Testis (tissue), 3 donors: Measurements from ENCODE around the gene VOPP1. TPM values are rescaled to one million over a fixed set of nuclear protein-coding genes. Genes with fewer than 3 reads are reported as not detected.

Source experiments
- DNase-seq: peaks from one replicate; pipeline ENCODE4 v3.0.0-alpha.2; 2019
- H3K27ac ChIP-seq, 2 donors: fragments of 200-600 bp; sonication (generic); one replicate each; pipeline ENCODE4 v1.5.1; 2019
- H3K27me3 ChIP-seq: fragments of 200-600 bp; sonication (generic); one replicate; pipeline ENCODE4 v1.5.1; 2019
- H3K36me3 ChIP-seq: fragments of 200-600 bp; sonication (generic); one replicate; pipeline ENCODE4 v1.5.1; 2017; ENCODE audit warnings: low read depth; ENCODE audit errors: missing control alignments
- H3K4me1 ChIP-seq: fragments of 200-600 bp; sonication (generic); one replicate; pipeline ENCODE4 v1.5.1; 2019
- H3K4me3 ChIP-seq, 2 donors: fragments of 200-600 bp; sonication (generic); one replicate each; pipeline ENCODE4 v1.5.1; 2017 to 2019
- H3K9me3 ChIP-seq: fragments of 200-600 bp; sonication (generic); one replicate; pipeline ENCODE4 v1.5.1; 2017
- POLR2A ChIP-seq: fragments of 450-650 bp; IDR thresholded peaks from one replicate; pipeline ENCODE4 v1.6.1; 2017; ENCODE audit warnings: antibody characterized with exemption, mild to moderate bottlenecking, moderate library complexity
- WGBS, 2 donors: methylation state at CpG; one replicate each; pipeline ENCODE4 v1.1.5; 2018; 5-methylcytosine and 5-hydroxymethylcytosine counted together
- intact Hi-C: fragments of 100-400 bp; cut with DNase I; formaldehyde crosslinking; loops from one replicate; pipeline ENCODE4 v1.15.1; 2023; ENCODE audit warnings: low total_unique reads
- polyA plus RNA-seq: library from polyadenylated mRNA; stranded (reverse); fragments of 350-450 nt; fragmentation: Illumina TruSeq; extraction: RNeasy Lipid Tissue Mini Kit (QIAGEN cat#74804); gene quantifications from one replicate; pipeline ENCODE4 v1.2.3, GENCODE V29; 2014; ENCODE audit warnings: low read depth, low replicate concordance; ENCODE audit not compliant: insufficient read depth
- total RNA-seq, 2 donors: library from RNA; depleted of rRNA; stranded (reverse); fragments of >200 nt; gene quantifications; one replicate each; pipeline ENCODE4 v1.2.3, GENCODE V29; 2016
- TF ChIP-seq, protein P1 (sequence below), 3 experiments: fragments of 450-650 bp in 2 of 3; fragments of 200-600 bp in 1 of 3; sonication (generic) in 1 of 3; IDR thresholded peaks; one replicate each; pipeline ENCODE4 v1.5.1; 2016 to 2019; ENCODE audit warnings: antibody characterized with exemption in 3 of 3, mild to moderate bottlenecking in 2 of 3, moderate library complexity in 1 of 3

The VOPP1 gene
- total and polyA plus RNA-seq, 3 donors from 2014 or later = 25.0 to 29.3 (median 26.6) TPM

DNA sequence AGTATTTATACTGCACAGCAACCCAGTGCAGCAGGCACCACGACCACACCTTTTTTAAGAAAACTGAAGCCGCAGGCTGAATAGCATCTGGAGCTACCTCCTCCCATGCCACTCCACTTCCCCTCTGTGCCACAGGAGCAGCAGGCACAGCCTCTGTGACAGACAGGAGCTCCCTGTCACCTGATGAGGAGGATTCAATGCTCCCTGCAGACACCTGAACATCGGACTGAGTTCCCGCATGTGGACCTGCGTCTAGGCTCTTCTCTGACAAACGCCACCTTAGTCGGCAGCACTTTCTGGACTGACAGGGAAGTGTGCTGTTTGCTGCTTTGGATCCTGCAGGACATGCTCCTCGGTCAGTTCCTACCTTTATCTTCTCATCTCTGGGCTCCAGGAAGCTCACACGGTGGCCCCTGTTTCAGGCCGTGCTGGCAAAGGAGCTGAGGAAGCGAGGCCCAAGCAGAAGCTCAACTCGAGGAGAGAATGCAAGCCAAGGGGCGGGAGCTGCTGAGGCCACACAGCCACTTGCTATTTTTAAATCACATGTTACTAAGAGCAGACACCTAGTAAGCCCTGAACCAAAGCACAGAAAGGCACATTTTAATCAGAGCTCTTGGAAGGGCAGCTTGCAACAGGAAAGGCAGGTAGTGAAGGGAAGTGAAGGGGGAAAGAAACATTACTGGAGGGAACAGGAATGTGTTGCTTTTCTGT lies 56.6 kb downstream of the VOPP1 start:
- H3K9me3 ChIP-seq = no peaks in the 10 kb centered on the region
- DNase-seq = peak; percentile 59
- TF ChIP-seq POLR2A = no peak
- TF ChIP-seq, protein P1, sequence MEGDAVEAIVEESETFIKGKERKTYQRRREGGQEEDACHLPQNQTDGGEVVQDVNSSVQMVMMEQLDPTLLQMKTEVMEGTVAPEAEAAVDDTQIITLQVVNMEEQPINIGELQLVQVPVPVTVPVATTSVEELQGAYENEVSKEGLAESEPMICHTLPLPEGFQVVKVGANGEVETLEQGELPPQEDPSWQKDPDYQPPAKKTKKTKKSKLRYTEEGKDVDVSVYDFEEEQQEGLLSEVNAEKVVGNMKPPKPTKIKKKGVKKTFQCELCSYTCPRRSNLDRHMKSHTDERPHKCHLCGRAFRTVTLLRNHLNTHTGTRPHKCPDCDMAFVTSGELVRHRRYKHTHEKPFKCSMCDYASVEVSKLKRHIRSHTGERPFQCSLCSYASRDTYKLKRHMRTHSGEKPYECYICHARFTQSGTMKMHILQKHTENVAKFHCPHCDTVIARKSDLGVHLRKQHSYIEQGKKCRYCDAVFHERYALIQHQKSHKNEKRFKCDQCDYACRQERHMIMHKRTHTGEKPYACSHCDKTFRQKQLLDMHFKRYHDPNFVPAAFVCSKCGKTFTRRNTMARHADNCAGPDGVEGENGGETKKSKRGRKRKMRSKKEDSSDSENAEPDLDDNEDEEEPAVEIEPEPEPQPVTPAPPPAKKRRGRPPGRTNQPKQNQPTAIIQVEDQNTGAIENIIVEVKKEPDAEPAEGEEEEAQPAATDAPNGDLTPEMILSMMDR (IDR thresholded peaks at IDR 0.05) = no peak
- H3K4me3 ChIP-seq = no peak overlapping the region
- H3K27ac ChIP-seq = no peak overlapping the region
- H3K27me3 ChIP-seq = no peaks in the 10 kb centered on the region
- H3K36me3 ChIP-seq = no peaks in the 10 kb centered on the region
- 66 to 70% methylated on average over 13 of the region's 13 CpGs for WGBS, 2 donors
- intact Hi-C loops = no loop called here
- no peaks in the 10 kb centered on the region for H3K4me1 ChIP-seq

DNA sequence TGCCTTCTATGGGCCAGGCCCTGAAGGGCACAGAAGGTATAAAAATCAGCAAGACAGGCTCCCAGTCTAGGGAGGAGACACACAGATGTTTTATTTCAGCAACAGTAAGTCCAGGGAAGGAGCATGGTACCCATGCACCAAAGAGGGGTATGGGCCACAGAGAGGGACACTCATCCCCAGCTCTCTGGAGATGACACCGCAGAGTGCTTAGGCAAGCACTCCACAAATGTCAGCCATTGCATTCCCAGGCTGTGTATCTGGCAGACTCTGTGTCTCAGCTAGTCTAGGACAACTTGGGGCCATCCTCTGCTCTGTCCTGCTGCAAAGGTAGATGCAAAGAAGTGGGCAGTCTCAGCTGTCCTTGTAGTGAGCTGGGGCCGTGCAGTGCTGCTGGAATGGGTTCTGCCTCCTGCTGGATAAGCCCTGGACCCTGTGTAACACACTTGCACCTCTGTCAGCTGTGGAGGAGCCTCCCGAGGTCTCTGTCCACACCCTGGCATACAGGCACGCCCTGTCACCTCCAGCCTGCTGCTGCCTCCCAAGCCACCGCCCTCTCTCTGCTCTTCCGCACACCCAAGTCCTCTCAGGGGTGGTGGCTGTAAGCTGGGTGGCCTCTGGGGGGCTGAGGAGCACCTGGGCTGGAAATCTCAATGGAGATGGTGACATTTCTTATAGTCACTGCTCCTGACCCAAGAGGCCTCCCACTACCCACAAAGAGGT lies 57.6 kb downstream of the VOPP1 start:
- no peaks in the 10 kb centered on the region for H3K4me1 ChIP-seq
- no peaks in the 10 kb centered on the region for H3K27me3 ChIP-seq
- H3K27ac ChIP-seq = no peak overlapping the region
- WGBS, 2 donors = 90 to 97% methylated on average over 5 to 6 of the region's 6 CpGs
- no peak overlapping the region for H3K4me3 ChIP-seq
- intact Hi-C loops = no loop called here
- DNase-seq = no peak
- H3K36me3 ChIP-seq = no peaks in the 10 kb centered on the region
- no peak for TF ChIP-seq POLR2A
- TF ChIP-seq, protein P1 (IDR thresholded peaks at IDR 0.05) = no peak
- no peaks in the 10 kb centered on the region for H3K9me3 ChIP-seq

DNA sequence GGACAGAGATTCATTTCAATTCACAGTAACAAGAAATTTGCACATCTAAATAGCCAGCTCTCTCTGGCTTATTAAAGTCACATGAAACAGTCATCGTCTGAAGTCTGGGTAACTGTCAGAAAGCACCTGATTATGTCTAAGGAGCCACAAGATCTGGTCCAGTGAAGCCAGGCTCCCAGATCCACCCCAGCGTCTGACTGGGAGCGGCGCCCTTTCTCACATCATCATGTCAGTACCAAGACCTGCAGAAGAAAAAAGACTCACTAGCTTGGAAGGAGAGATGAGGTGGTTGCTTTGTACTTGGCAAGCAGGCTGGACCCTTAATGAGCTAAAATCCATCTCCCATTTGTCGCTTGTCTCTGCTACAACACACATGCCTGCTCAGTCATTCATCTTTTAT lies 58.4 kb downstream of the VOPP1 start:
- TF ChIP-seq, protein P1 (IDR thresholded peaks at IDR 0.05) = no peak
- TF ChIP-seq POLR2A = no peak

DNA sequence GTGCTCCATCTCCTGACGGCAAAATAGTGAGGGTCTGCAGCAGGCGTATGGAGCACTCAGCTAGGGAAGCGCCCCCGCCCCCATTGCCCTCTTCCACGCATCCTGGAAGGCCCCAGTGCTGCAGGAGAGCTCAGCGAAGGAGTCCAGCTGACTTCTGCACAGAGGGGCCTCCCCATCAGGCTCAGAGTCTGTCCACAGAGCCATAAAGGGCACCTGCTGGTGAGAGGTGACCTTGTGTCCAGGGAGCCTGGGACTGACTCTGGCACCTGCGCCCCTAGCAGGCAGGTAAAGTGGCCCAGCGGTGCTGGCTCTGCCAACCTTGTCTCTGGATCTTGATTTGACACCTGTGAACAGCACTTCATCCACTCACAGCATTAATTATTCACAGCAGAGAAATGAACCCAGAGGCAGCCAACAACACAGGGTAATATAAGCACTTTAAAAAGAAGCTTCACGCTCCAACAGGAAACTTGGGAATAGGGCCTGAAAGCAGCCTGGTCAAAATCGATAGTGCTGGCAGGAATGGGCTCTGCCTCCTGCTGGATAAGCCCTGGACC lies 59.6 kb downstream of the VOPP1 start:
- TF ChIP-seq POLR2A = no peak
- TF ChIP-seq, protein P1 (IDR thresholded peaks at IDR 0.05) = no peak
- Histone ChIP-seq H3K4me1 (no peaks in the 10 kb centered on the region), H3K36me3 (no peaks in the 10 kb centered on the region), H3K27me3 (no peaks in the 10 kb centered on the region), H3K9me3 (no peaks in the 10 kb centered on the region), H3K4me3 (no peak overlapping the region), H3K27ac (no peak overlapping the region)
- no peak for DNase-seq
- WGBS, 2 donors = 71 to 90% methylated on average over 3 to 10 of the region's 10 CpGs
- intact Hi-C loops = no loop called here

More for the DNA sequence above, 58.4 kb downstream of the VOPP1 start:
- intact Hi-C loops = no loop called here
- Histone ChIP-seq H3K4me1 (no peaks in the 10 kb centered on the region), H3K4me3 (no peak overlapping the region), H3K36me3 (no peaks in the 10 kb centered on the region), H3K27me3 (no peaks in the 10 kb centered on the region), H3K9me3 (no peaks in the 10 kb centered on the region), H3K27ac (no peak overlapping the region)
- 93 to 95% methylated on average over 5 of the region's 5 CpGs for WGBS, 2 donors
- no peak for DNase-seq
